NCI-H446 treated with DMSO at 0.1 percent for 48 hours (cell line): ENCODE data around the gene RPL10.

Source experiments
- DNase-seq: peaks from one replicate; lab custom pipeline; 2025; lab: John Stamatoyannopoulos, UW

The RPL10 gene

GRCh38 chrX:154362085-154362742 is 36.0 kb upstream of the RPL10 start:
- DNase-seq = no peak

- no peak for DNase-seq
Observed at GRCh38 chrX:154363706-154364439, 34.3 kb upstream of the RPL10 start.

GRCh38 chrX:154365052-154365600 is 33.1 kb upstream of the RPL10 start:
- DNase-seq = no peak

GRCh38 chrX:154365997-154366665 is 32.0 kb upstream of the RPL10 start:
- DNase-seq = no peak

GRCh38 chrX:154366666-154367055 is 31.5 kb upstream of the RPL10 start:
- DNase-seq = no peak

- DNase-seq = no peak
Observed at GRCh38 chrX:154367474-154368308, 30.5 kb upstream of the RPL10 start.

GRCh38 chrX:154368630-154369448 is 29.3 kb upstream of the RPL10 start:
- DNase-seq = no peak

GRCh38 chrX:154369449-154370299 is 28.5 kb upstream of the RPL10 start:
- peak; percentile 83 for DNase-seq

GRCh38 chrX:154370300-154371016 is 27.7 kb upstream of the RPL10 start:
- no peak for DNase-seq

GRCh38 chrX:154371017-154371788 is 27.0 kb upstream of the RPL10 start:
- peak; percentile 84 for DNase-seq

- DNase-seq = no peak
Observed at GRCh38 chrX:154371789-154372300, 26.3 kb upstream of the RPL10 start.

- DNase-seq = no peak
Observed at GRCh38 chrX:154372612-154373022, 25.6 kb upstream of the RPL10 start.

GRCh38 chrX:154373340-154374306 is 24.6 kb upstream of the RPL10 start:
- peak; percentile 34 for DNase-seq

- no peak for DNase-seq
Observed at GRCh38 chrX:154374313-154375155, 23.6 kb upstream of the RPL10 start, which contains the start of gene FLNA. FLNA (minus strand) TSS chrX:154374634; CDS start chrX:154371245, 3,389 bp downstream.

- no peak for DNase-seq
Observed at GRCh38 chrX:154375156-154375504, 23.0 kb upstream of the RPL10 start.

GRCh38 chrX:154376774-154377173 is 21.4 kb upstream of the RPL10 start:
- no peak for DNase-seq
